Stimulated activated CD8-positive, alpha-beta memory T cell treated with anti-CD3 and anti-CD28 coated beads, Interleukin-15, amount 100 ng/mL, for 24 hours (primary cell): ENCODE data around the gene LPXN.

Source experiments
- DNase-seq: peaks from one replicate; pipeline ENCODE4 v3.0.0-alpha.2; 2020; ENCODE audit warnings: low read depth

Gene LPXN

GRCh38 chr11:58524232-58525036 is 51.2 kb downstream of the LPXN start:
- no peak for DNase-seq

GRCh38 chr11:58513747-58514367 is 61.8 kb downstream of the LPXN start:
- DNase-seq, result no peak

- no peak for DNase-seq
Observed at GRCh38 chr11:58511636-58512035, 64.0 kb downstream of the LPXN start.

- no peak for DNase-seq
Observed at GRCh38 chr11:58509748-58510147, 65.9 kb downstream of the LPXN start.

- no peak for DNase-seq
Observed at GRCh38 chr11:58508814-58509213, 66.8 kb downstream of the LPXN start.

GRCh38 chr11:58508005-58508404 is 67.7 kb downstream of the LPXN start, which contains the start of gene OR5B21:
TSS of gene OR5B21 (minus strand) at chr11:58508105. CDS start at chr11:58508105, 0 bp downstream.
- no peak for DNase-seq

- no peak for DNase-seq
Observed at GRCh38 chr11:58507355-58507754, 68.3 kb downstream of the LPXN start.

GRCh38 chr11:58506935-58507334 is 68.7 kb downstream of the LPXN start:
- DNase-seq, result no peak

GRCh38 chr11:58505849-58506248 is 69.8 kb downstream of the LPXN start:
- DNase-seq, result no peak

- no peak for DNase-seq
Observed at GRCh38 chr11:58504232-58504631, 71.4 kb downstream of the LPXN start.

GRCh38 chr11:58503361-58503856 is 72.2 kb downstream of the LPXN start:
- no peak for DNase-seq

- DNase-seq, result no peak
Observed at GRCh38 chr11:58502004-58502403, 73.7 kb downstream of the LPXN start.

GRCh38 chr11:58498464-58498863 is 77.2 kb downstream of the LPXN start:
- DNase-seq, result no peak

GRCh38 chr11:58497951-58498350 is 77.7 kb downstream of the LPXN start:
- no peak for DNase-seq

GRCh38 chr11:58495906-58496305 is 79.8 kb downstream of the LPXN start:
- no peak for DNase-seq

GRCh38 chr11:58494101-58494500 is 81.6 kb downstream of the LPXN start:
- DNase-seq, result no peak

GRCh38 chr11:58493676-58494075 is 82.0 kb downstream of the LPXN start:
- no peak for DNase-seq

- DNase-seq, result no peak
Observed at GRCh38 chr11:58490827-58491226, 84.8 kb downstream of the LPXN start.

- no peak for DNase-seq
Observed at GRCh38 chr11:58487170-58487569, 88.5 kb downstream of the LPXN start.

- DNase-seq, result no peak
Observed at GRCh38 chr11:58485961-58486360, 89.7 kb downstream of the LPXN start.
